Measurements from ENCODE around the gene DENND6A. TPM values are rescaled to one million over a fixed set of nuclear protein-coding genes. Genes with fewer than 3 reads are reported as not detected.

The DENND6A gene
- total RNA-seq, 1 experiment from 2014 or later, result 19.2 TPM

Other genes with a start within 250 kb of the DENND6A start
- gene DNAH12, start 148.7 kb downstream of the DENND6A start, total RNA-seq (2014; rRNA removed; shearing (Covaris generic)), result 0.02 and 0.47 TPM in 2 replicates
- gene PDE12, start 136.8 kb downstream of the DENND6A start, total RNA-seq (2014; rRNA removed; shearing (Covaris generic)), result 6.5 and 13.8 TPM in 2 replicates
- 538 and 605 TPM in 2 replicates for gene ARF4, start 95.7 kb downstream of the DENND6A start, total RNA-seq (2014; rRNA removed; shearing (Covaris generic))
- 26.1 and 31.2 TPM in 2 replicates for gene SLMAP, start 63.2 kb upstream of the DENND6A start, total RNA-seq (2014; rRNA removed; shearing (Covaris generic))